Neural cell (in vitro differentiated cells): ENCODE data around the gene PLEKHN1. TPM values are rescaled to one million over a fixed set of nuclear protein-coding genes. Genes with fewer than 3 reads are reported as not detected.
"Not testable (repeated sequence)": the region's sequence is repeated elsewhere in the genome, so short reads cannot be mapped to it uniquely, and the experiment has no call there.

Experiments
- H2AFZ ChIP-seq: fragments of 200-600, 300-800 bp; sonication (generic), shearing (Covaris generic); 2 replicates; pipeline ENCODE4 v1.6.0; 2014; ENCODE audit warnings: low read depth, mild to moderate bottlenecking, antibody characterized with exemption, low read length, moderate library complexity
- H3F3A ChIP-seq: fragments of 200-600 bp; shearing (Covaris generic); 2 replicates; pipeline ENCODE4 v1.6.1; 2016; ENCODE audit warnings: mild to moderate bottlenecking, moderate library complexity, mixed read lengths, antibody characterized with exemption, low read length; ENCODE audit not compliant: insufficient read depth, poor library complexity, severe bottlenecking
- H3K27ac ChIP-seq: fragments of 200-600, 300-800 bp; sonication (generic), shearing (Covaris generic); 2 replicates; pipeline ENCODE4 v1.5.1; 2014; ENCODE audit warnings: mild to moderate bottlenecking, low read length, moderate library complexity
- H3K27me3 ChIP-seq: fragments of 300-800, 200-600 bp; sonication (generic), shearing (Covaris generic); 2 replicates; pipeline ENCODE4 v1.6.0; 2014; ENCODE audit warnings: mild to moderate bottlenecking, low read depth, low read length, moderate library complexity; ENCODE audit not compliant: insufficient read depth
- H3K36me3 ChIP-seq: fragments of 300-800, 200-600 bp; sonication (generic), shearing (Covaris generic); 2 replicates; pipeline ENCODE4 v1.5.1; 2014; ENCODE audit warnings: mild to moderate bottlenecking, antibody characterized with exemption, low read length, moderate library complexity; ENCODE audit not compliant: insufficient read depth
- H3K4me2 ChIP-seq: fragments of 300-800, 200-600 bp; sonication (generic), shearing (Covaris generic); 2 replicates; pipeline ENCODE4 v1.6.0; 2014; ENCODE audit warnings: mild to moderate bottlenecking, low read length
- H3K4me3 ChIP-seq: fragments of 300-800, 200-600 bp; sonication (generic), shearing (Covaris generic); 2 replicates; pipeline ENCODE4 v1.5.1; 2014; ENCODE audit warnings: mild to moderate bottlenecking, low read length, moderate library complexity
- H3K79me2 ChIP-seq: fragments of 200-600 bp; shearing (Covaris generic); replicated peaks from 2 replicates; pipeline ENCODE4 v1.6.0; 2014; ENCODE audit warnings: mild to moderate bottlenecking, low read length, moderate library complexity; ENCODE audit not compliant: insufficient read depth
- H3K9ac ChIP-seq: fragments of 300-800, 200-600 bp; sonication (generic), shearing (Covaris generic); 2 replicates; pipeline ENCODE4 v1.6.1; 2016; ENCODE audit warnings: mild to moderate bottlenecking, low read length, mixed read lengths
- H3K9me2 ChIP-seq: fragments of 200-600 bp; shearing (Covaris generic); 2 replicates; pipeline ENCODE4 v1.6.1; 2016; ENCODE audit warnings: mild to moderate bottlenecking, low read length, mixed read lengths; ENCODE audit not compliant: insufficient read depth
- H3K9me3 ChIP-seq: fragments of 200-600, 300-800 bp; sonication (generic), shearing (Covaris generic); 2 replicates; pipeline ENCODE4 v1.6.1; 2016; ENCODE audit warnings: mild to moderate bottlenecking, mixed run types, low read length, moderate library complexity, mixed read lengths
- H4K20me1 ChIP-seq: fragments of 200-600 bp; shearing (Covaris generic); 2 replicates; pipeline ENCODE4 v1.6.1; 2016; ENCODE audit warnings: mild to moderate bottlenecking, mixed run types; ENCODE audit not compliant: insufficient read depth
- CTCF ChIP-seq: fragments of 450-650 bp; IDR thresholded peaks from 2 replicates; pipeline ENCODE4 v1.5.1; 2014; ENCODE audit warnings: antibody characterized with exemption, mild to moderate bottlenecking, moderate library complexity; ENCODE audit not compliant: poor library complexity, severe bottlenecking
- EP300 ChIP-seq: fragments of 450-650 bp; conservative IDR thresholded peaks from 2 replicates; pipeline ENCODE4 v1.6.1; 2014; ENCODE audit warnings: antibody characterized with exemption, mild to moderate bottlenecking, moderate library complexity; ENCODE audit not compliant: poor library complexity, severe bottlenecking
- EZH2 ChIP-seq: fragments of 200-600, 300-800 bp; shearing (Covaris generic), sonication (generic); IDR thresholded peaks from 2 replicates; pipeline ENCODE4 v1.6.1; 2014; ENCODE audit warnings: antibody characterized with exemption, low read length, borderline replicate concordance, mild to moderate bottlenecking; ENCODE audit not compliant: insufficient read depth, poor library complexity, severe bottlenecking
- MXI1 ChIP-seq: fragments of 450-650 bp; conservative IDR thresholded peaks from 2 replicates; pipeline ENCODE4 v1.6.1; 2014; ENCODE audit warnings: antibody characterized with exemption, mild to moderate bottlenecking; ENCODE audit not compliant: poor library complexity, severe bottlenecking
- RAD21 ChIP-seq: fragments of 450-650 bp; conservative IDR thresholded peaks from 2 replicates; pipeline ENCODE4 v1.6.1; 2014; ENCODE audit warnings: antibody characterized with exemption, mild to moderate bottlenecking, moderate library complexity
- REST ChIP-seq: IDR thresholded peaks from 2 replicates; pipeline ENCODE4 v1.6.1; 2012; ENCODE audit warnings: borderline replicate concordance
- TAF1 ChIP-seq: IDR thresholded peaks from 2 replicates; pipeline ENCODE4 v1.6.1; 2012; ENCODE audit warnings: low read depth
- polyA plus RNA-seq: library from polyadenylated mRNA; depleted of rRNA; stranded (reverse); fragments of >200 nt; gene quantifications from 2 replicates; pipeline ENCODE4 v1.2.3, GENCODE V29; 2014

Gene PLEKHN1
- polyA plus RNA-seq, 1 donor from 2014 or later = 1.1 TPM

GRCh38 chr1:1005774-1006304 is 39.6 kb downstream of the PLEKHN1 start:
- Histone ChIP-seq H3F3A (no peaks in the 10 kb centered on the region), H3K4me2 (no peak overlapping the region), H3K27me3 (no peaks in the 10 kb centered on the region), H2AFZ (no peak overlapping the region), H3K9ac (no peak overlapping the region), H3K79me2 (peaks cover 4% of the 10 kb centered on the region), H3K36me3 (no peaks in the 10 kb centered on the region), H3K9me3 (no peaks in the 10 kb centered on the region), H3K27ac (no peak overlapping the region), H3K4me3 (no peak overlapping the region), H3K9me2 (no peaks in the 10 kb centered on the region), H4K20me1 (no peaks in the 10 kb centered on the region)
- no peak for TF ChIP-seq TAF1
- TF ChIP-seq EP300 = no peak

- Histone ChIP-seq H4K20me1 (no peaks in the 10 kb centered on the region), H3K9ac (no peak overlapping the region), H3K79me2 (peaks cover 4% of the 10 kb centered on the region), H3K9me2 (no peaks in the 10 kb centered on the region), H3K4me3 (no peak overlapping the region), H3F3A (no peaks in the 10 kb centered on the region), H3K9me3 (no peaks in the 10 kb centered on the region), H3K27me3 (no peaks in the 10 kb centered on the region), H2AFZ (no peak overlapping the region), H3K36me3 (no peaks in the 10 kb centered on the region), H3K4me2 (no peak overlapping the region), H3K27ac (no peak overlapping the region)
- TF ChIP-seq REST (no peak), TAF1 (no peak), EP300 (no peak), MXI1 (no peak), EZH2 (no peak), RAD21 (no peak), CTCF (no peak)
These were observed 40.2 kb downstream of the PLEKHN1 start for GRCh38 chr1:1006305-1007159.

GRCh38 chr1:1010131-1010530 is 43.8 kb downstream of the PLEKHN1 start:
- H3K79me2 ChIP-seq, H3K9me3 ChIP-seq, H2AFZ ChIP-seq, H3K9ac ChIP-seq, H4K20me1 ChIP-seq, H3K9me2 ChIP-seq, H3K27me3 ChIP-seq, H3K27ac ChIP-seq, H3K4me3 ChIP-seq, H3K4me2 ChIP-seq, H3K36me3 ChIP-seq, H3F3A ChIP-seq: not testable (repeated sequence)
